Right hindlimb (tissue), 1 donor: ENCODE measurements around the gene ADPGK.

Source experiments
- DNase-seq: peaks from one replicate; pipeline ENCODE4 v3.0.0-alpha.2; 2018

The ADPGK gene

GRCh38 chr15:72787526-72787925, 4.0 kb upstream of the ADPGK start:
- DNase-seq = no peak

GRCh38 chr15:72786676-72787345, 3.3 kb upstream of the ADPGK start:
- DNase-seq = no peak

- DNase-seq = no peak
These were observed 2.7 kb upstream of the ADPGK start for GRCh38 chr15:72786242-72786641.

- DNase-seq = no peak
These were observed 2.3 kb upstream of the ADPGK start for GRCh38 chr15:72785841-72786240.

- peak; percentile 51 for DNase-seq
These were observed 1.9 kb upstream of the ADPGK start for GRCh38 chr15:72785432-72785831.

GRCh38 chr15:72784456-72784876, 908 bp upstream of the ADPGK start:
- DNase-seq = no peak

- no peak for DNase-seq
These were observed 436 bp downstream of the ADPGK start for GRCh38 chr15:72783004-72783639.

- DNase-seq = no peak
These were observed 1.1 kb downstream of the ADPGK start for GRCh38 chr15:72782274-72783003.

GRCh38 chr15:72781631-72782030, 1.9 kb downstream of the ADPGK start:
- DNase-seq = no peak

- no peak for DNase-seq
These were observed 4.8 kb downstream of the ADPGK start for GRCh38 chr15:72778796-72779195.

- DNase-seq = no peak
These were observed 8.7 kb downstream of the ADPGK start for GRCh38 chr15:72774696-72775383.

GRCh38 chr15:72771329-72771725, 12.2 kb downstream of the ADPGK start:
- no peak for DNase-seq

GRCh38 chr15:72770673-72771328, 12.8 kb downstream of the ADPGK start:
- DNase-seq = no peak

GRCh38 chr15:72766780-72767179, 16.8 kb downstream of the ADPGK start:
- DNase-seq = no peak

- DNase-seq = no peak
These were observed 17.5 kb downstream of the ADPGK start for GRCh38 chr15:72766025-72766424.

- DNase-seq = no peak
These were observed 18.9 kb downstream of the ADPGK start for GRCh38 chr15:72764656-72765055.

- no peak for DNase-seq
These were observed 22.8 kb downstream of the ADPGK start for GRCh38 chr15:72760590-72761260.

- no peak for DNase-seq
These were observed 25.4 kb downstream of the ADPGK start for GRCh38 chr15:72758182-72758581.

- DNase-seq = no peak
These were observed 29.5 kb downstream of the ADPGK start for GRCh38 chr15:72754096-72754495.

- no peak for DNase-seq
These were observed 31.7 kb downstream of the ADPGK start for GRCh38 chr15:72751751-72752455.

- no peak for DNase-seq
These were observed 33.9 kb downstream of the ADPGK start for GRCh38 chr15:72749700-72750099.

GRCh38 chr15:72740219-72740618, 43.3 kb downstream of the ADPGK start:
- no peak for DNase-seq
